GM21423 (cell line): ENCODE measurements around the gene MRPS21.
"Not testable (repeated sequence)": the region's sequence is repeated elsewhere in the genome, so short reads cannot be mapped to it uniquely, and the experiment has no call there.

Experiments used
- ATAC-seq: cut with Tn5 transposase; IDR thresholded peaks from one replicate; pipeline ENCODE4 v1.9.1; 2021; ENCODE audit warnings: mild to moderate bottlenecking, moderate library complexity; ENCODE audit not compliant: unreplicated experiment

MRPS21 gene

DNA sequence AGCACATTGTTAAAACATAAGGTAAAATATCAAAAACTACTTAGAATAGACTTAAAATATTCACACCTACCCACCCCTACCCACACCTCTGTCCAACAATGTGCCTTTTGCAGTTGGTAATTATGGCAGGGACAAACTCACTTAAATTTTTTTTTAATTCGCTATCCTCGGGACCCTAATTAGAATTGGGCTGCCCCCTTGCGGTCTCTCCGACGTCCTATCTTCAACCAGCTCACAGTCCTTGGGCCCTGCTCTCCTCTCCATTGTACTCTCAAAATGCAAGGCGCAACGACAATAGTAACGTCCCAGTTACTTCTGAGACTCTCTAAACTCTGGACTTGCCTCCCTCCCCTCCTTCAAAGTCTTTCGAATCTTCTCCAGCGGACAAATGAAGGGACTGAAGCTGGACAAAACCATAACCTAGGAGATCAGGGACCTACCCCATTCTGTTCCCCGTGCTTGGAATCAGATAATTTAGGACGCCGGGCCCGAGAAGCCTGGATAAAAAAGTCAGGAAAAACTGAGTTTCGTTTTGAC lies 12.4 kb upstream of the MRPS21 start:
- no peak for ATAC-seq

DNA sequence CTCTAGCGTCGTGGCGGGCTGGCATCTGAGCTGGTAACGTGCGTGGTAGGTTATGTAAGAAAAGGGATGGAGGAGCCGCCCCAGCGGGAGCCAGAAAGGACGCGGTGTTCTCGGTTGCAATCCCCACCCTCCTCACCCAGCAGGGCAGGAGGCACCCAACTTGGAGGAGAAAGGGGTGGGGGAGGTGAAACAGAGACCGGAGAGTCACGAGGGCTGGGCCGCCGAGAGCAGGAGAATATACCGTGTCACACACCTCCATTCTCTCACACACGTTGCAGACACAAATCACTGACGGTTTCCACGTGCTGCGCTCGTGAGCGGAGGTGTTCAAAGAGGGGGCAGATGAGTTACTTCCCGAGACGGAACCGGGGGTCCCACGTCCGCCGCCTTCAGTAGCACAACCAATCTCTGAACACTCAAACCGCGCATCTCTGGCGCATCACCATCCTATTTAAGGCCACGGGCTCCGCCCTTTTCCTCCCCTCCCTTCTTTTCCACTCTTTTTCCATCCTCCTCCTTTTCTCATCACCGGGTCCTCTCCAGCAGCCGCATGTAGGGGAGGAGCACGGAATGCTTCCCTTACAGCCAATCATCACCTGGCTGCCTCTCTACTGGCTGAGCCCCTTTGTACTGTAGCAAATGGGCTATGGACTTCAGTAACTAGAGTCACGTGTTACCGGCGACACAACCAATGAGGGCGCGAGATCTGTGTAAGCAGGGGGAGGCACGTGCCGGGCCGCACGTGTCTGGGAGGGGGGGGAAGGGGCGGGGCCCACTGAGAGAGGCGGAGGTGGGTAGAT lies 11.7 kb upstream of the MRPS21 start, which contains the start of gene CIART:
TSS of gene CIART (plus strand) at position 797 of the 800 bp plus-strand sequence. CDS start 714 bp downstream, outside the sequence.
- peak; percentile 57 for ATAC-seq

DNA sequence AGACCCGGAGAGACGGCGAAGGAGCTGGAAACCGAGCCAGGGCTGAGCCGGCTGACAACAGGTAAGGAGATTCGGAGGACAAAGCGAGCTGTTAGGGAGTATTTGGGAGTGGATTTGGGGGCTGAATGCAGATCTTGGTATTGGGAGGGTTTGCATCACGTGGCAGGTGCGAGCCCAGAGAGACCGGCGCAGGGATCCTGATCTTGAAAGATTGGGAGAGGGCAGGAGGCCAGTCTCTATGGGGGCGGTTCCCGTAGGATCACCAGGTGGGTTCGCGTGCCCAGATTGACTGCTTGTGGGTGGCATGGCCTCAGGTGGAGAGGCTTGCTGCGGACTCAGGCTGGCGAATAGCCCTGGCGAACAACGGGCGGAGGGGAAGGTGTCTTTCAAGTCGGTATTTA lies 11.1 kb upstream of the MRPS21 start:
- no peak for ATAC-seq

DNA sequence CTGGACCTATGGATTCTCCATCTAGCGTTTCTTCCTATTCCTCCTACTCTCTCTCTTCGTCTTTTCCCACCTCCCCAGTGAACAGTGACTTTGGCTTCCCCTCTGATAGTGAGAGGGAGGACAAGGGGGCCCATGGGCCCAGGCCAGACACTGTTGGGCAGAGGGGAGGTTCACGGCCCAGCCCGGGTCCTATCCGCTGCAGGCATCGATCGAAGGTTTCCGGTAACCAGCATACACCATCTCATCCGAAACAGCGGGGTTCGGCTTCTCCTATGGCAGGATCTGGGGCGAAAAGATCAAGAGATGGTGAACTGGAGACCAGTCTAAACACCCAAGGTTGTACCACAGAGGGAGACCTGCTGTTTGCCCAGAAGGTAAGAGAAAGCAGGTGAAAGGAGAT lies 10.4 kb upstream of the MRPS21 start:
- ATAC-seq = no peak

DNA sequence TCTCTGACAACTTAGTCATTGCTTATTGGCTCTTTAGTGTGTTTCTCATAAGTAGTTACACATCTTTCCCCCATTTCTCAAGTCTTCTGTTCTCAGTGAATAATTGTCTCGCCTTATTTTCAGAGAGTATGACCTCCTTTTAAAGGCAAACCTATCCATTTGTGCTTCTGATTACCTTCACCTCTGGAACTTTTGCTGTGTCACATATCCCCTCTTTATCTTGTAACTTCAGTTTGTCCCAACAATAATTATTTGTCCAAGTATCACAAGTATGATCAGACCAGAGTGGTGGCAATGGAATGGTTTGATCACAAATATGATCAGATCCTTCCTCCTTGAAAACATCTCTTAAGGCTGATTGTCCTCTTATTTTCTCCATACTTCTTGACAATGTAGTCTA lies 5.3 kb upstream of the MRPS21 start:
- ATAC-seq = no peak

DNA sequence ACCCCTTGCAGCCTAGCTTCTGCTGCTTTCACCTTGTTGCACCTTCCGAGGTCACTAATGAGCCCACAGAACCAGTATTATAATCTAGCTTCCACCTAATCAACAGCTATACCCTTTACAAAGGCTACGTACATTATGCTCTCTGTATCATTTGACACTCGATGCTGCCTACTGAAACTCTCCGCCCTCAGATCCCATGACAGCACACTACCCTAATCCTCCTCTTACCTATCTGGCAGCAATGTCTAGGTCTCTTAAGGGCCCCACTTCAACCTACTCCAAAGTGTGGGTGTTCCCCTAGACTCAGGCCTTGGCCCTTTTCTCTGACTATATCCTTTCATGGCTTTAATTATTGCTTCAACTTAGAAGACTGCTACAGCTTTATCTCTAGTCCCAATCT lies 4.8 kb upstream of the MRPS21 start:
- ATAC-seq = no peak

DNA sequence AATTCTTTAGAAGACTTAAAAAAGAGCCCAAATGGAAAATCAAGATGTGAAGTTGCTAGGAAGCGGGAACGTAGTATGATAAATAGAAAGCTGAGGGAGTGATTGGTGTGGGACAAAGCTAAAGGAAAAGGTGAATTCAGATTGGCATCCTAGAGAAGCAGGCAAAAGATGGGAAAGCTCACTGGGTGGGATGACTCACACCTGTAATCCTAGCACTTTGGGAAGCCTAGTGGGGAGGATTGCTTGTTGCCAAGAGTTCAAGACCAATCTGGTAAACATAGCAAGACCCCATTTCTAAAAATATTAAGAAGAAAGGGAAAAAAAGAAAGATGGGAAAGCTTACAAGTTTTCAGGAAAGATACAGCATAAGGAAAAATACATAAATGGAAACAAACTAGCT lies 1.8 kb downstream of the MRPS21 start:
- no peak for ATAC-seq

DNA sequence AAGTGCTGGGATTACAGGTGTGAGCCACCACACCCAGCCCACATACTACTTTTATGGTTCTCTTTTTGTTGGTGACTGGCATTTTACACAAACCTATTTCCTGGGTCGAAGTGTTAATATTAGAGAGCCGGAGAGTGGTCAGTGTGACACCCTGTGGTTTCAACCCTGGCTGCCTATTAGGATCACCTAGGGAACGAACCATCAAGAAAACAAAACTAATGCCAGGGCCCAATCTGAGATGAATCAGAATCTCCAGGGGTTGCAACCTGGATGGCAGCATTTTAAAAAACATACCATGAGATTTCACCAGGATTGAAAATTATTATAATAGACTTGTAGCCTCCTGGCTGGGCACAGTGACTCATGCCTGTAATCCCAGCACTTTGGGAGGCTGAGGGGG lies 6.1 kb downstream of the MRPS21 start:
- no peak for ATAC-seq

DNA sequence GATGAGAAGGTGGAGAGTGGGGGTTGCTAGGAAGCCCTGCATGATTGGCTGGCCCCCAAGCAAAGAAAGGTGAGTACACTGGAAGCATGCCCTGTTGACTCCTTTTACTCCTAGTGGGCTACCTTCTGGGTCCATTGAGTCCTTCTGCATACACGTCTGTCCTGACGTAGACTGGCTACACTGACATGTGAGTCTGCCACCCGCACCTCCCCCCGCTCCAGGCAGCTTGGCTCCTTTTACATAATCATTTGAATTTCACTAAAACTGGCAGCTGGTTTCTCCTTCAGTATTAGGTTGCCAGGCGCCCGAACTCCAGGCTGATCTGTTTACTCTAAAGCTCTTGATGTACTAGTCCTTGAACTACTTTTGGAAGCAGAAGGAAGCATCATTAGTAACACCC lies 8.7 kb downstream of the MRPS21 start:
- no peak for ATAC-seq

DNA sequence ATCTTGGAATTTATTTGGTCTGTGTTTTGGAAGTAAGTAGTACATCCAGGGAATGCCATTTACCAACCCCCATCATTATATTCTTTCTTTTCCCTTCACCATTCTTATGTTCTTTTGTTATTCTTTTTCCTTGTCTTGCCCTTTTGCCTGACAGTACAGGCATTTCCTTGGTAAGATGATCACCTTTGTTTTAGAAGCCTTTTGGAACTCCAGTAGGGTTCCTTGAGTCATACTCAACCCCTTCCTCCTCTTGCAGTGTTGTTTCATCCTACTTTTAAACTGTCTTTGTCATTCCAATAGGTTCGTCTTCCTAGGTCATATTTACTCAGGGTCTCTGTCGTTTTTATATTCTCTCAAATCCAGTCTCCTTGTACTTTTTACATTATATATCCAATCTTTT lies 9.2 kb downstream of the MRPS21 start:
- no peak for ATAC-seq

DNA sequence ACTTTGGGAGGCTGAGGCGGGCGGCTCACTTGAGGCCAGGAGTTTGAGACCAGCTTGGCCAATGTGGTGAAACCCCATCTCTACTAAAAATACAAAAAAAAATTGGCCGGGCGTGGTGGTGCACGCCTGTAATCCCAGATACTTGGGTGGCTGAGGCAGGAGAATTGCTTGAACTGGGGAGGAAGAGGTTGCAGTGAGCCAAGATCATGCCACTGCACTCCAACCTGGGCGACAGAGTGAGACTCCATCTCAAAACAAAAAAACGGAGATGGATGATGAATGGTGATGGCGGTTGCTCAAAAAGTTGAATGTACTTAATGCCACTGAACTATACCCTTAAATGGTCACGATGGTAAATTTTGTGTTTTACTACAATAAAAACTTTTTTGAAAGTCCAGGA lies 14.9 kb downstream of the MRPS21 start:
- not testable (repeated sequence) for ATAC-seq

DNA sequence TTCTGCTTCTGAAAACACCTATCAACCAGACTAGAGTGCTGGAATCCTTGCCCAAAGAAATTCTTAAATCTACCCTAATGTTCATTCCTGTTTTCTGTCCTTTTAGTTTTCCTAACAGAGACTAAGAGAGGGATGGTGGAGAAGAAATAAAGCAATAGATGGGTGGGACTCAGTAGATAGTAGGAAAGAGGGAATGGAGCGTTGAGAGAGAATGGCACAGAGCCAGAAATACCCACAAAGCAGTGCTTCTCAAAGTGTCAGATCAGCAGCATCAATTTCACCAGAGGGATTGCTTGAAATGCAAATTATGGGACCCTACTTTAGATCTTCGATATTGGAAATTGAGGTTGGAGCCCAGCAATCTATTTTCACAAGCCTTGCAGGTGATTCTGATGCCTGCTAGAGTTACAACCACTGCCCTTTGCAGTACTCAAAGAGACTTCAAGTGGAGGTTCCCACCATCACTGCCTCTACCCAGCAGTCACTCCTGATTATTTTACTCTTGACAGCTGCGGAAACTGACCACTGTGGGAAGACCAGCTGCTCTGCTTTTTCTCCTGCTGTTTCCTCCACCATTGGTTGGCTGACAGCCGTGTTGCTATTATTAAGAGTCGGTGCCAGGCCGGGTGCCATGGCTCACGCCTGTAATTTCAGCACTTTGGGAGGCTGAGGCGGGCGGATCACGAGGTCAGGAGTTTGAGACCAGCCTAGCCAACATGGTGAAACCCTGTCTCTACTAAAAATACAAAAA lies 16.3 kb downstream of the MRPS21 start:
- no peak for ATAC-seq

DNA sequence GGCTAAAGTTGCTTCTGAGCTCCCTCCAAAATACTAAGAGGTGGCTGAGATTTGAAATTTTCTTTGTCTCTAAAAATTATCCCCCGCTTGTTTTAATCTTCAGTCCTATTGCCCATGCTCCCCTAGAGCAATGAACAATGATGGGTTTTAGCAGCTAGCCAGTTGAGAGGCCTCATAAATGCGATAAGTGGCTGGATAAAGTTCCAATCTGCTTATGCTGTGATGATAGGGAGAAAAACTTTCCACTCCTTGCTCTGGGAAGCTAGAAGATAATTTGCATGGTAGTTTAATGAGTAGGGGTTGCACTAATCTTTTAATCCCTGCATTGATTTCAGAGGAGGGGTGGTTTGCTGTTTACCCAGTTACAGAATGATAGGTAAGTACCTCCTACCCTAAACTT lies 18.1 kb downstream of the MRPS21 start:
- no peak for ATAC-seq

DNA sequence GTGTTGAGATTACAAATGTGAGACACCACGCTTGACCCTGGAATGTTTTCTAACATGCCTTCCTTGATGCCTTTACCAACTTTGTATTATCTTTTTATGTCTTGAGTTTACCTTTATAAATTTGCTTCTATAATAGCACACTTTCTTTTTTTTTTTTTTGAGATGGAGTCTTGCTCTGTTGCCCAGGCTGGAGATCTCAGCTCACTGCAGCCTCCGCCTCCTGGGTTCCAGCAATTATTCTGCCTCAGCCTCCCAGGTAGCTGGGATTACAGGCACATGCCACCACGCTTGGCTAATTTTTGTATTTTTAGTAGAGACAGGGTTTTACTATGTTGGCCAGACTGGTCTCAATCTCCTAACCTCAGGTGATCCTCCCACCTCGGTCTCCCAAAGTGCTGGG lies 21.0 kb downstream of the MRPS21 start:
- ATAC-seq = not testable (repeated sequence)

DNA sequence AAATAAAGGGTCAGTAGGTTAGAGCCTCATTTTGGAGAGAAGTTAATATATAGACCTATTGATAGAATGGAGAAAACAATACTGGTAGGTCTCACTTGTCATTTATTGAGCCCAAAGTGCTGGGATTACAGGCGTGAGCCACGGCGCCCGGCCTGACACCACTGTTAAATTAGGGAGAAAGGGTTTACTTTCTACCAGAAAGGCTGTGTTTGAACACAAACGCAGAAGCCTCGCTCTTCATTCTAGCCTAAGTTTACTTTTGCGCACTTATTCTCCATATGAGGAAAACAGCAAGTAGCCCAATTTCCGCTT lies 27.0 kb downstream of the MRPS21 start:
- no peak for ATAC-seq

DNA sequence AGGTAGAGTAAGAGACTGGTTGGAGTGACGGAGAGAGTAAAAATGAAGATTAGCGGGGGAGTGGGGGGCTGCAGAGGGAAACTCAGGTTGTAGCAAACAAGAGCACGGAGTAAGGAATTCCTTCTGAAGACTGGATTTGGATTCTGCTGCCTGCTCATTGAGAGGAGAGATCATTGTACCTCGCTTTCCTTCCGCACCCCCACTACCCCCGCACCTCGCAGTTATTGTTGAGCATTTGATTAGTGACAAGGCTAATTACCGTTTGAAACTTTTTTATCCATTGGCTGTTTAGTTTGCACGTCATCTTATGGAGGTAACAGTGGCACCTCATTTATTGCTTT lies 28.1 kb downstream of the MRPS21 start:
- no peak for ATAC-seq

DNA sequence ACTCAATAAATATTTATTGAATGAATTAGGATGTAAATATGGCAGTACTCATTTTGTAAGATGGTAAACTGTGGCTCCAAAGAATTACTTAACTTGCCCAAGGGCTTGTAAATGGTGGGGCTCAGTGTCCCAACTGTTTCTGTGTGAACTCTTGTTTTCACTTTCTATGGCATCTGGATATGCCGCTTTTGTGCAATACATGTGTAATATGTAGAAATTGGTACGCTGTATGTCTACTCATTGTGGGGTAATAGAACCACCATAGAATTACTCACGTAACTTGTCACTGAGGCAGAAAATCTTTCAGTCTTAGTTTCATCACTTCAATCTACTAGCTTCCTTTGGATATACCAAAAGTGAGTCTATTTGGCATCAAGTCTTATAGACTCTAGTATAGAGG lies 28.6 kb downstream of the MRPS21 start:
- ATAC-seq = no peak

DNA sequence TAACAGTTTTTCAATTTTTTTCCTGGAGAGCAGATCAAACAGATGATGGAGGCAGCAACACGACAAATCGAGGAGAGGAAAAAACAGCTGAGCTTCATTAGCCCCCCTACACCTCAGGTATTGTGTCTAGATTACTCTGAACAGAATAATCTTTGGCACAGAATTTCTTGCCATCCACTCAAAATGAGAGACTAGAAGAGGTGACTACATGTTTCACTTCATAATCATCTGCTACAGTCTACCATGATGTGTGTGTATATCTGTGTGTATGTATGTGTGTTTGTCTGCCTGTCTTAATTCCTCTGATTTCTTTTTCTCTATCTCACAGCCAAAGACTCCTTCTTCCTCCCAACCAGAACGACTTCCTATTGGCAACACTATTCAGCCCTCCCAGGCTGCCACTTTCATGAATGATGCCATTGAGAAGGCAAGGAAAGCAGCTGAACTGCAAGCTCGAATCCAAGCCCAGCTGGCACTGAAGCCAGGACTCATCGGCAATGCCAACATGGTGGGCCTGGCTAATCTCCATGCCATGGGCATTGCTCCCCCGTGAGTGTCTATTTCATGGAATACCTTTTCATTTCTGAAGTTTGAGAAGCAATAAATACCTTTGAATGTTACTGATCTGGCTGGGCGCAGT lies 39.1 kb downstream of the MRPS21 start:
- ATAC-seq = no peak

DNA sequence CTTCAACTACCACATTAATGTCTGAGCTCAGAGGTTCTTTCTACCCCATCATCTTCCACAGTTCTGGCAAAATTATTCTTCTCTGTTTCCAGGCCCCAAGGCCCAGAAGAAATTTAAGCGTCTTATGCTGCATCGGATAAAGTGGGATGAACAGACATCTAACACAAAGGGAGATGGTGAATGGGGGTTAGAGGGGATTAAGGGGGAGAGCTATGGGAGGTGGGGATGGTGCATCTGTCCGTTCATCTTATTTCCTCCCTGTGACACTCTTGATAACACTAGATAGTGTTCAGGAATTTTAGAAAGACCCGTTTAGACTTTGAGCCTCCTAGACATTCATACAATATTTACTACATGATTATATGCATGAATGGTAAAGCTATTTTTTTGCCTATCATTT lies 52.7 kb downstream of the MRPS21 start:
- ATAC-seq = no peak

DNA sequence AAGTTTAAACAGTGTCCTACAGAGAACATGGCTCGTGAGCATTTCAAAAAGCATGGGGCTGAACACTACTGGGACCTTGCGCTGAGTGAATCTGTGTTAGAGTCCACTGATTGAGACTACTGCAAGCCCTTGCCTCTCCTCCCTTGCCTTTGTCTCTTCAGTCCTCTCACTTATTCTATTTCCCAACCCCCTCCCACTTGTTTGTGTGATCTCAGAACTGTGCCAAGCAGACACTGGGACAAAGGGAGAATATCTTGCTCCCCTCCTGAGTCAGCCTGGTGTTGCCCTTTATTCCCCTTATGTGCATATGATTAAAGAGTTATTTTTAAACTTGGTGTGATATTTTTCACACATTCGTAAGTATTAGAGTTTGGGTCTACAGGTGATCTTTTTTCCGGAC lies 59.2 kb downstream of the MRPS21 start:
- no peak for ATAC-seq
